ENCODE results near the gene FBXO30.

Gene FBXO30

DNA sequence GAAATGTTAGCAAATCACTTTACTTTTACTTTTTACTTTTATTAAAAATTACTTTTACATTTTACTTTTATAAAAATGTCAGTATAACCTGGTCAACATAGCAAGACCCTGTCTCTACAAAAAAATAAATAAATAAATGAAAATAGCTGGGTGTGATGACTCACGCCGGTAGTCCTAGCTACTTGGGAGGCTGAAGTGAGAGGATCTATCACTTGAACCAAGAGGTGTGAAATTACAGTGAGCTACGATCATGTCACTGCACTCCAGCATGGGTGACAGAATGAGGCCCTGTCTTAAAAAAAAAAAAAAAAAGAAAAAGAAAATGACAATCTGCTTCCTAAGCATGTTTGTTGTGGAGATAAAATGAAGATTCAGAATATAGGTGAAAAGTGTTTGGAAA is 31.0 kb upstream of the FBXO30 start:
- TF ChIP-seq, protein P1, sequence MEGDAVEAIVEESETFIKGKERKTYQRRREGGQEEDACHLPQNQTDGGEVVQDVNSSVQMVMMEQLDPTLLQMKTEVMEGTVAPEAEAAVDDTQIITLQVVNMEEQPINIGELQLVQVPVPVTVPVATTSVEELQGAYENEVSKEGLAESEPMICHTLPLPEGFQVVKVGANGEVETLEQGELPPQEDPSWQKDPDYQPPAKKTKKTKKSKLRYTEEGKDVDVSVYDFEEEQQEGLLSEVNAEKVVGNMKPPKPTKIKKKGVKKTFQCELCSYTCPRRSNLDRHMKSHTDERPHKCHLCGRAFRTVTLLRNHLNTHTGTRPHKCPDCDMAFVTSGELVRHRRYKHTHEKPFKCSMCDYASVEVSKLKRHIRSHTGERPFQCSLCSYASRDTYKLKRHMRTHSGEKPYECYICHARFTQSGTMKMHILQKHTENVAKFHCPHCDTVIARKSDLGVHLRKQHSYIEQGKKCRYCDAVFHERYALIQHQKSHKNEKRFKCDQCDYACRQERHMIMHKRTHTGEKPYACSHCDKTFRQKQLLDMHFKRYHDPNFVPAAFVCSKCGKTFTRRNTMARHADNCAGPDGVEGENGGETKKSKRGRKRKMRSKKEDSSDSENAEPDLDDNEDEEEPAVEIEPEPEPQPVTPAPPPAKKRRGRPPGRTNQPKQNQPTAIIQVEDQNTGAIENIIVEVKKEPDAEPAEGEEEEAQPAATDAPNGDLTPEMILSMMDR (IDR thresholded peaks at IDR 0.05; ENCODE audit: low read depth, low read length, missing control alignments) = no peak
- DNase-seq (ENCODE audit: low read depth) = no peak
- no peak overlapping the region for H3K4me3 ChIP-seq (ENCODE audit: low read depth, low read length)

DNA sequence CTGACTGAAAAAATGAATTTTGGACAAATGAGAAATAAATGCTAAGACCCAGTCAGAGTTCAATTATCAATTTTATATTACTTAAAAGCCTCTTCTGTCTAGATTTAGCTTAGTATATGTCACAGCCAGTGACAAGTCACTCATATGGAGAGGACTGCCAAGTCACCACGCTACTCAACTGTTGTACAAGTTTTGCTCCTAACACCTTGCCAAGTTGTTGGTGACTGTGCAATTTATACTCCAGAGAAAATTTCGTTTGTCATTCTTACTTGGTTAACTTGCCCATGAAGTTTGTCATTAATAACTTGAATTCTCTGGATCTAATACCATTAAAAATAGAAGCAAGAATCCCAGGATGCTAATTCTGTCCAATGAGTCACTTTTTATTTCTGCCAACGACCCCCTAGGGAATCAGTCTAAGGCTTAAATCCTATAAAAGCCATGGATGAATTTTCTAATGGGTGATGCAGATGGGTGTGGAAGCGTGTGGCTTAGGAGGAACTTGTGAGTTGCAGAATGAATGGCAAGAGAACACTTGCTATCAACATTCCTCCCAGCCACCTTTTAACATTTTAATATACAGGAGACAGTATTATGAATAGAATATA is 30.4 kb upstream of the FBXO30 start:
- TF ChIP-seq, protein P1 (IDR thresholded peaks at IDR 0.05; ENCODE audit: low read depth, low read length, missing control alignments) = no peak
- DNase-seq (ENCODE audit: low read depth) = no peak
- no peak overlapping the region for H3K4me3 ChIP-seq (ENCODE audit: low read depth, low read length)

DNA sequence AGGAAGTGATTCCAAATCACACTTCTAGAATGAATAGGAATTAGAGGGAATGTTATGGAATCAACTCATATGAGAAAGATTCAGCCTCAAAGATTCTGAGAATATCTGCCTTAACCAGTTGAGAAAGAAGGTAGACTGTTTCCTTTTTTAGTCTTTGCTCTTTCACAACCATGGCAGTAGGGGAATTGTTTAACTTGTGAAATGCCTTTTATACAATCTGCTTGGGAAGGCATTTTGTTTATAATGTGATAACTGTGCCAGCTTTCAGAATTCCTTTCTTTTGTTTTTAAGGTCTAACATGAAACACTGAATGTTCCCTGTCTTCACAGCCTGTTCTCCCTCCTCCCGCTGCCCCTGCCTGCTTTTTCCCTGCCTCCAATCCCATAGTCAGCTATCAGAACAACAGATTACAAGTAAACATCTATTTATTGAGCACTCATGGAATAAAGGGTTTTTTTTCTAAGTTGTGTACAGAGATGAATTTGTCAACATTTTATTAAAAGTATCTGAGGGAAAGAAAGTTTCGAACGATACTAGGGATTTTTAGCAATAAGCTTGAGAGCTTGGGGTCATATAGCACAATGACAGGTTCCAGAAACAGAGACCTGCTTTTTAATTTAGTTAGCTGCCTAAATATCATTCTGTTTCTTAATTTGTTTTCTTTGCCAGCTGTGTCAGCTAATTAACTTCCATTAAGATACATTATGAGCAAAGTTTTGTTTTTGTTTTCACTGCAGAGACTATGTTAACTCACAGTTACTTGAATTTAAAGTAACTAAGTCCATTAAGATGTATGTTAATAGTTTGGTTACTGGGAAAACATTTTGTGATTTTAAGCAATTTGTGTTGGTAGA is 28.3 kb upstream of the FBXO30 start:
- TF ChIP-seq, protein P1 (IDR thresholded peaks at IDR 0.05; ENCODE audit: low read depth, low read length, missing control alignments) = no peak
- DNase-seq (ENCODE audit: low read depth) = no peak
- H3K4me3 ChIP-seq (ENCODE audit: low read depth, low read length) = no peak overlapping the region

DNA sequence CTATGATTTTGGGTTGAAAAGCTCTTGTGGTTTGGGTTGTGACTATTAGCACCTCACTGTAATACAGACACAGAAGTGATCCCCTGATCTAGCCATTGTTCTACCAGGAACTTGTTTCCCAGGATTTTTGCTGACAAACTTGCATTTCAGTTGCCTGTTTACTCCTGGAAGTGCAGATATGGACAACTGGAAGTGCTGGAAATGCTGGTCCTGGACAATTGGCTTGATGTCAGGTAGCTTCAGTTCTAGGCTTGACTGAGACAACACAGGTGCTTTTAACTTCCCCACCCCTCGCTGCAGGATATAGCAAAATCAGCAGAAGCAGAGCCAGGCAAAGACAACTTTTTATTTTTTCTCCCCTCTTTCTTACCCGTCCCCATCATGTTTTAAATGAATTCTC is 27.1 kb upstream of the FBXO30 start:
- H3K4me3 ChIP-seq (ENCODE audit: low read depth, low read length) = no peak overlapping the region
- DNase-seq (ENCODE audit: low read depth) = no peak
- TF ChIP-seq, protein P1 (IDR thresholded peaks at IDR 0.05; ENCODE audit: low read depth, low read length, missing control alignments) = no peak

DNA sequence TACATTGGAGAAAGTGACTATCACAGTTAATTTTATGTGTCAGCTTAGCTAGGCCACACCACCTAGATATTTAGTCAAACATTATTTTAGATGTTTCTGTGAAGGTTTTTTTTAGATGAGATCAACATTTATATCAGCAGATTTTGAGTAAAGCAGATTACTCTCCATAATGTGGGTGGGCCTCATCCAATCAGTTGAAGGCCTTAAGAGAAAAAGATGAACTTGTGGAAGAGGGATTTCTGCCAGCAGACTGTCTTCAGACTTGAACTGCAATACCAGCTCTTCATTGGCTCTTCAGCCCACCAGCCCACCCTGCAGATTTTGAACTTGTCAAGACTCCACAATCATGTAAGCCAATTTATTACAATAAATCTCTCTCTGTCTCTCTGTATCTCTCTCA is 25.1 kb upstream of the FBXO30 start:
- no peak for DNase-seq (ENCODE audit: low read depth)
- TF ChIP-seq, protein P1 (IDR thresholded peaks at IDR 0.05; ENCODE audit: low read depth, low read length, missing control alignments) = no peak

DNA sequence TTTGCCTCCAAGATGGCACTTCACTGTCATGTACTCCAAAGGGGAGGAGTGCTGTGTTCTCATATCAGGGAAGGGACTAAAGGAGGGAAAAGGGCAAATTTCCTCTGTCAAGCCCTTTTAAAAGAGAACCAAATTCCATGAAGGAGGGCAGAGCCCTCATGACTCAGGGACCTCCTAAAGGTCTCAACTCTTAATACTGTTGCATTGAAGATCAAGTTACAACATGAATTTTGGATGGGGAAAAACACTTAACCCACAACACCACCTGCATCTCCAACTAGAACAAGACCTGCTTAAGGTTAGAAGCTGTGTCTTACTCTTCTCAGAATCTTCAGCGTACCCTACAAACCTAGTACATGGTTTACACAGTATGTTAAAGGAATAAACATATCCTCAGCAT is 23.7 kb upstream of the FBXO30 start:
- TF ChIP-seq, protein P1 (IDR thresholded peaks at IDR 0.05; ENCODE audit: low read depth, low read length, missing control alignments) = no peak
- DNase-seq (ENCODE audit: low read depth) = no peak
- no peak overlapping the region for H3K4me3 ChIP-seq (ENCODE audit: low read depth, low read length)

More for the DNA sequence above, 25.1 kb upstream of the FBXO30 start:
- no peak overlapping the region for H3K4me3 ChIP-seq (ENCODE audit: low read depth, low read length)
